MCF 10A (cell line): ENCODE measurements around the gene SLC46A2. TPM values are rescaled to one million over a fixed set of nuclear protein-coding genes. Genes with fewer than 3 reads are reported as not detected.

Source experiments
- BruUV-seq: library from RNA; stranded (reverse); fragments of 400-500 nt; replicated peaks from 2 replicates; lab custom pipeline; 2021; lab: Mats Ljungman, UMichigan
- CTCF ChIA-PET: fragments of 300-600 bp; sonication (Branson Sonifier 250); formaldehyde crosslinking; extraction: SDS; loops from one replicate; lab custom pipeline; 2021; ENCODE audit warnings: antibody characterized with exemption, inconsistent platforms; lab: Yijun Ruan, JAX
- POLR2A ChIA-PET: fragments of 300-600, 350-650 bp; sonication (Branson Sonifier 250); formaldehyde crosslinking; extraction: SDS; loops from one replicate; lab custom pipeline; 2020; ENCODE audit warnings: antibody characterized with exemption, inconsistent platforms; lab: Yijun Ruan, JAX
- DNase-seq: peaks from one replicate; pipeline ENCODE4 v3.0.0-alpha.2; 2018; ENCODE audit not compliant: unreplicated experiment
- H3K27ac Mint-ChIP-seq: one replicate; pipeline ENCODE4 v1.8.0; 2022; ENCODE audit warnings: mild to moderate bottlenecking, low read depth, mixed read lengths; ENCODE audit not compliant: unreplicated experiment
- H3K27me3 Mint-ChIP-seq: one replicate; pipeline ENCODE4 v1.8.0; 2022; ENCODE audit warnings: mixed read lengths; ENCODE audit not compliant: insufficient read depth, unreplicated experiment
- H3K36me3 Mint-ChIP-seq: one replicate; pipeline ENCODE4 v1.8.0; 2022; ENCODE audit warnings: mild to moderate bottlenecking, moderate library complexity, mixed read lengths; ENCODE audit not compliant: insufficient read depth, unreplicated experiment
- H3K4me1 Mint-ChIP-seq: one replicate; pipeline ENCODE4 v1.8.0; 2022; ENCODE audit warnings: mixed read lengths; ENCODE audit not compliant: insufficient read depth, unreplicated experiment
- H3K4me3 Mint-ChIP-seq: one replicate; pipeline ENCODE4 v1.8.0; 2022; ENCODE audit warnings: mild to moderate bottlenecking, moderate library complexity, mixed read lengths; ENCODE audit not compliant: unreplicated experiment
- H3K9me3 Mint-ChIP-seq: one replicate; pipeline ENCODE4 v1.8.0; 2022; ENCODE audit warnings: mixed read lengths; ENCODE audit not compliant: unreplicated experiment
- CTCF ChIP-seq: fragments of 200-600 bp; IDR thresholded peaks from one replicate; pipeline ENCODE4 v1.8.0; 2022; ENCODE audit warnings: antibody characterized with exemption, mild to moderate bottlenecking; ENCODE audit not compliant: unreplicated experiment
- intact Hi-C: fragments of 100-400 bp; cut with micrococcal nuclease; formaldehyde crosslinking; loops from 2 replicates; pipeline ENCODE4 v1.14.1; 2022
- total RNA-seq: library from RNA; stranded (reverse); gene quantifications from 2 replicates; pipeline ENCODE4 v1.2.3, GENCODE V29; 2022

The SLC46A2 gene
- total RNA-seq, 1 experiment from 2014 or later, result not detected

DNA sequence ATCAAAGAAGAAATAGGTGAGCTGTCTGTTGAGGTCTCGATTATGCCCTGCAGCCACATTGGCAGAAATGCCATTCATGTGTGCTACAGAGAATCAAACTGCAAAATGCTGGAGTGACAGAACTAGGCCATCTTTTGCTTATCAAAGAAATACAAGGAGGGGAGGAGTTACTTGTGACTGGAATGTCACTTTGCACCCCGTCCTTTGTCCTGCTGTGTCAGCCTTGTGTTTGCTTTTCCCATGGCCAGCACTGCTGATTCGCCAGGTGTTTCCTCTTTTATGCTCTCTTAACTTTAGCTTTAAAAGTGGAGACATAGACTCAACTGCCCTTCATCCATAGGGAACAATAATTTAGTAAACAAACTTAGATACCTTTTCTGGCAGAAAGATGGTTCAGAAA, 54.3 kb downstream of the SLC46A2 start:
- BruUV-seq, result no TSS peak
- no peak for TF ChIP-seq CTCF
- Mint-ChIP-seq H3K4me3 (no peak overlapping the region), H3K27me3 (no peaks in the 10 kb centered on the region), H3K4me1 (no peaks in the 10 kb centered on the region), H3K9me3 (no peaks in the 10 kb centered on the region), H3K27ac (no peak overlapping the region), H3K36me3 (peaks cover 20% of the 10 kb centered on the region)
- ChIA-PET CTCF (interaction anchor here (0.9 to 2.3 kb wide), 4 partner anchors 9 to 276 kb away, joined by 4 to 12 read pairs (median 8); no protein-coding TSS in a partner anchor), POLR2A (no interaction called here)
- DNase-seq, result no peak
- intact Hi-C loops, result no loop called here

GRCh38 chr9:112833081-112833480, 57.6 kb downstream of the SLC46A2 start:
- ChIA-PET CTCF (interaction anchor here (0.6 kb wide), 1 partner anchor 104 kb away, joined by 3 read pairs; no protein-coding TSS in a partner anchor), POLR2A (no interaction called here)
- TF ChIP-seq CTCF, result no peak
- no TSS peak for BruUV-seq
- H3K9me3 Mint-ChIP-seq, result no peaks in the 10 kb centered on the region
- H3K27me3 Mint-ChIP-seq, result no peaks in the 10 kb centered on the region
- no peak overlapping the region for H3K4me3 Mint-ChIP-seq
- DNase-seq, result no peak
- no peaks in the 10 kb centered on the region for H3K36me3 Mint-ChIP-seq
- H3K27ac Mint-ChIP-seq, result no peak overlapping the region
- no peaks in the 10 kb centered on the region for H3K4me1 Mint-ChIP-seq
- intact Hi-C loops, result no loop called here

DNA sequence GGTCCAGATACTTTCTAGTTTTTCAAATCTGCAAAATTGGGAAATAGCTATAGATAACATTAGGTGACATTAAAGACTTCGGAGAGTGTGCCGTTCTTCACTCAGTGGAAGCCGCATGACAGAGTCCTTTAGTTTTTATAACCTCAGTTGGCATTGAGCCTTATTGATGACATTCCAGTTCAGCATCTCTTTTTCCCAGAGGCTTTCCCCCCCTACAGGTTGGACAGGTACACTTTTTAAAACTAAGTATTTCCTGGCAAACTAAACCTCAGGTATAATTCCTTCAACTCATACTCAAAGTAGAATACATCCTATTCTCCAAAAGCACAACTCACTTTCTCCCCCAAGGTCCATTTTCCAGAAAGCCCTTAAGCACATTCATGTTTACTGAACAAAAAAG, 58.7 kb downstream of the SLC46A2 start:
- TF ChIP-seq CTCF, result no peak
- Mint-ChIP-seq H3K27me3 (no peaks in the 10 kb centered on the region), H3K4me1 (no peaks in the 10 kb centered on the region), H3K4me3 (no peak overlapping the region), H3K27ac (no peak overlapping the region), H3K9me3 (no peaks in the 10 kb centered on the region), H3K36me3 (no peaks in the 10 kb centered on the region)
- intact Hi-C loops, result no loop called here
- no peak for DNase-seq
- ChIA-PET CTCF (interaction anchor here (2.0 kb wide), 1 partner anchor 12 kb away, joined by 6 read pairs; no protein-coding TSS in a partner anchor), POLR2A (no interaction called here)
- BruUV-seq, result no TSS peak

GRCh38 chr9:112831281-112831851, 59.3 kb downstream of the SLC46A2 start:
- POLR2A ChIA-PET, result no interaction called here
- intact Hi-C loops, result no loop called here
- DNase-seq, result no peak
- H3K4me1 Mint-ChIP-seq, result no peaks in the 10 kb centered on the region
- no peaks in the 10 kb centered on the region for H3K9me3 Mint-ChIP-seq
- no peaks in the 10 kb centered on the region for H3K36me3 Mint-ChIP-seq
- H3K27ac Mint-ChIP-seq, result no peak overlapping the region
- BruUV-seq, result no TSS peak
- no peak for TF ChIP-seq CTCF
- H3K27me3 Mint-ChIP-seq, result no peaks in the 10 kb centered on the region
- H3K4me3 Mint-ChIP-seq, result no peak overlapping the region
- CTCF ChIA-PET, result interaction anchor here (0.5 to 2.0 kb wide), 5 partner anchors 11 to 897 kb away, joined by 3 to 6 read pairs (median 4); no protein-coding TSS in a partner anchor

Other genes with a start within 250 kb of the SLC46A2 start
- 28.0 and 33.5 TPM in 2 replicates for gene INIP, start 172.8 kb downstream of the SLC46A2 start, total RNA-seq
- 9.0 and 9.6 TPM in 2 replicates for gene SNX30, start 140.1 kb downstream of the SLC46A2 start, total RNA-seq
- 0.51 and 0.59 TPM in 2 replicates for gene ZNF883, start 121.3 kb upstream of the SLC46A2 start, total RNA-seq
- 3.5 and 4.0 TPM in 2 replicates for gene ZFP37, start 165.8 kb upstream of the SLC46A2 start, total RNA-seq